GM06990 (cell line): ENCODE data around the gene ARHGDIG.

ENCODE experiments used
- DNase-seq: peaks from one replicate; pipeline ENCODE4 v3.0.0-alpha.2; 2011; ENCODE audit not compliant: insufficient read length; ENCODE audit errors: extremely low read depth
- H3K27me3 ChIP-seq: replicated peaks from 2 replicates; pipeline ENCODE4 v1.6.0; 2011; ENCODE audit warnings: low read length; ENCODE audit not compliant: control insufficient read depth, insufficient read depth
- H3K36me3 ChIP-seq: 2 replicates; pipeline ENCODE4 v1.5.1; 2011; ENCODE audit warnings: low read length; ENCODE audit not compliant: control insufficient read depth, insufficient read depth
- H3K4me3 ChIP-seq: replicated peaks from 2 replicates; pipeline ENCODE4 v1.5.1; 2011; ENCODE audit warnings: low read depth, mild to moderate bottlenecking, control low read depth, low read length
- CTCF ChIP-seq: IDR thresholded peaks from 2 replicates; pipeline ENCODE4 v1.5.1; 2011; ENCODE audit warnings: low read length, control low read depth, mild to moderate bottlenecking, inconsistent platforms; ENCODE audit not compliant: insufficient read depth, poor library complexity, severe bottlenecking

ARHGDIG gene

GRCh38 chr16:279531-279930, 860 bp upstream of the ARHGDIG start:
- H3K27me3 ChIP-seq = no peaks in the 10 kb centered on the region
- H3K4me3 ChIP-seq = no peak overlapping the region
- no peak for TF ChIP-seq CTCF
- DNase-seq = no peak
- H3K36me3 ChIP-seq = no peaks in the 10 kb centered on the region

- H3K36me3 ChIP-seq = no peaks in the 10 kb centered on the region
- no peak for TF ChIP-seq CTCF
- no peak overlapping the region for H3K4me3 ChIP-seq
- no peaks in the 10 kb centered on the region for H3K27me3 ChIP-seq
- DNase-seq = no peak
Observed at GRCh38 chr16:280005-280460, 358 bp upstream of the ARHGDIG start.

- Histone ChIP-seq H3K4me3 (no peak overlapping the region; the same call in 1 of the 2 replicates), H3K27me3 (no peaks in the 10 kb centered on the region), H3K36me3 (no peaks in the 10 kb centered on the region)
- DNase-seq = no peak
- TF ChIP-seq CTCF = no peak
Observed at GRCh38 chr16:280991-281659, 734 bp downstream of the ARHGDIG start.

GRCh38 chr16:281660-282255, 1.4 kb downstream of the ARHGDIG start:
- no peak for DNase-seq
- Histone ChIP-seq H3K27me3 (no peaks in the 10 kb centered on the region), H3K4me3 (no peak overlapping the region), H3K36me3 (no peaks in the 10 kb centered on the region)
- no peak for TF ChIP-seq CTCF

GRCh38 chr16:282491-282890, 2.1 kb downstream of the ARHGDIG start:
- Histone ChIP-seq H3K27me3 (no peaks in the 10 kb centered on the region), H3K4me3 (no peak overlapping the region), H3K36me3 (peaks cover 1% of the 10 kb centered on the region)
- TF ChIP-seq CTCF = no peak
- no peak for DNase-seq
